Astrocyte of the spinal cord (primary cell): ENCODE data around the gene SHISAL1.
A peak's percentile ranks its signal among the peaks of the same experiment; 100 is the strongest.

Experiments
- DNase-seq: peaks from one replicate; pipeline ENCODE4 v3.0.0; 2011; ENCODE audit warnings: low read depth, low spot score
- H3K4me3 ChIP-seq: 2 replicates; pipeline ENCODE4 v1.5.1; 2011; ENCODE audit warnings: low read depth, mild to moderate bottlenecking, low read length, moderate library complexity
- CTCF ChIP-seq: IDR thresholded peaks from 2 replicates; pipeline ENCODE4 v1.5.1; 2012; ENCODE audit warnings: low read depth, mild to moderate bottlenecking, low read length, inconsistent platforms
- in situ Hi-C: cut with HindIII; loops from 2 replicates; pipeline ENCODE4 v1.10.0; 2017; ENCODE audit warnings: low sequenced_read_pairs

Gene SHISAL1

DNA sequence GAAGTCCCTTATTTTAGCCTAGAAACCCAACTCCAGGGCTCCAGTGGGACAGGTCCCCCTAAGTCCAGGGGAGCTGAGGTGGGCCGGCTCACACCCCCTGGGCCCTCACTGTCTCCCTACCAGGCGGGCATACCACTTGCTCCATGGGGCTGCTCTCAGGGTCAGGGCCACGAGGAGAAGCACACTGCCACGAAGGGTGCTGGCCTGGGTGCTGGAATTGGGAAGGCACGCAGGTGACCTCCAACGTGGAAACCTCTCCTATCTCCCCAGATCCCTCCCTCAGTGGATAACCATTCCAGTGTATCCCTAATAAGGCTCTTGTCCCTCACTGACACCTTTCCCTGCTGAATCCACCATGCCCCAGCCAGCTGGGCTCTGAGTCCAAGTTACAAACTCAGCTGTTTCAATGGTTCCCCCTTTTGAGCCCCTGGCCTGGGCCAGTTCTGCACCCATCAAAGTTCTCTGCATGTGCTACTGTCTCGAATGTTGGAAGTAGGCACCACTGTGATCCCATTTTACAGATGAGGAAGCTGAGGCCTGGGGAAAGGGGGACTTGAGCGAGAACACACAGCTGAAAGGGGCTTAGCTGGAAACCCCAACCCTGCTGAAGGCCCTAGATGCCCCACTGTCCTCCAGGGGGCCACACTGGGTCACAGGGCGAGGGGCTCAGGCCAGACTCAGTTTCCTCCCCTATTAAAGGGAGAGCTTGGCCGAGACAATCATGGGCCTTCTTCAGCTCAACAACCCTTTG lies 1.5 kb downstream of the SHISAL1 start:
- in situ Hi-C loops: no loop called here
- TF ChIP-seq CTCF: peak; percentile 6
- H3K4me3 ChIP-seq: no peak overlapping the region
- no peak for DNase-seq

DNA sequence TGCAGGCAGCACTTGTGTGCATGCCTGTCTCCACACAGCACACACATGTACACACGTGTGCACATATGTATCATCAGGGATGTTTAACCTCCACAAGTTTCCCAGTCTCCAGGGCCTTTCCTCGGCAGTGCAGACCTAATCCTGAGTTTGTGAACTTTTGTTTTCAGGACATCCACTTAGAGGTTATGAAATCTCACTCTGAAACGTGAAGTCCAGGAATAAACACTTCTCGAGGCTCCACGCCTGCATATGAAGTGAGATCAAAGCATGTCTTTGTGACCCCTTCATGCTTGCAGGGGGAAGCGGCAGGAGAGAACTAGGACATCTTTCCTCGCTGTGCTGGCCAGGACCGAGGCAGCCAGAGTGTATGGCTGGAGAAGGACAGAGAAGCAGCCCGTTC lies 3.1 kb downstream of the SHISAL1 start:
- no peak overlapping the region for H3K4me3 ChIP-seq
- DNase-seq: peak; percentile 6
- no peak for TF ChIP-seq CTCF
- in situ Hi-C loops: no loop called here

DNA sequence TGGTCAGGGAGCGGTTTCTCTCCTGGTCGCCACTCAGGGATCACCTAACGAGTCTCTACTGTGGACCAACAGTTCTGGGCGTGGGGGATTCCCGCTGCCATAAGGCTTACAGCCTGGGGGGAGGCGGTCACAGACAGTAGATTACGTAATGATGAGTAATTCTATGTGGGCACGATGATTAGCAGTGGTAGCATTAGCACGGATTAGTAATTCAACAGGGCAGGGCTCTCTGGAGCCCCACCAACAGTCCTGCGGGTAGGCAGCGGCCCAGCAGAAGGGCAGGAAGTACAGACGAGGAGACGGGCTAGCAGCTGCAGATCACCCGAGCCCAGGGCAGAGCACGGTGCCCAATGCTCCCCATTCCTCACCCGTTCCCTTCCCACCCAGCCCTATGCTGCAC lies 3.6 kb downstream of the SHISAL1 start:
- DNase-seq: peak; percentile 91
- TF ChIP-seq CTCF: no peak
- H3K4me3 ChIP-seq: no peak overlapping the region
- in situ Hi-C loops: no loop called here

DNA sequence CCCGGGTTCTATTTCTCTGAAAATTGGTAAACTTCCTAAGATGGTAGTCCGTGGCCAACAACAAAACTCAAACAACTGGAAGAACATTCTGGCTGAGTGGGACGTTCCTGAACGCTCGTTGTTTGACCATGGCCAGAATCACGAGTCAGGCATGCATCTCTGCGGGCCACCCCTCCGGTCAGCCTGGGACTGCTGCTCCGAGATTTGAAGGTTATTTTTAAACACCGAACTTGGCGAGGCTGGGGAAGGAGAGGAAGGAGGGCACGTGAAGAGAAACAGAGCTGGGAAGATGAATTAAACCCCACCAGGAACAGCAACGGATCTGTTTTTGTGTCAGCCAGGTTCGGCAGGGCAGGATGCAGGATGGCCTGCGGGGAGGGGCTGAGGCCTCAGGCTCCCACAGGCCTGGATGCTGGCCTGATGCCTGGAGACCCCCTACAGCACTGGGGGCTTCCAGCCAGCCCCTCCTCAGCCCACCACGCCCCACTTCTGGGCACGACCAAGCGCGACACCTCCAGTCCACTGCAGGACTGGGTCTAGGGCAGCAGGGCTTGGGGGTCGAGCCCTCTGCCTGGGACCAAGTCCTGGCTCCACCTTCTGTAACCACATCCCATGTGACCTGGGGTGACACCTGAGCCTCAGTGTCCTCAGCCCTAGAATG lies 5.1 kb downstream of the SHISAL1 start:
- no peak overlapping the region for H3K4me3 ChIP-seq
- no peak for DNase-seq
- TF ChIP-seq CTCF: no peak
- in situ Hi-C loops: no loop called here

GRCh38 chr22:44305888-44306287 lies 6.9 kb downstream of the SHISAL1 start:
- no peak overlapping the region for H3K4me3 ChIP-seq
- DNase-seq: no peak
- no peak for TF ChIP-seq CTCF
- in situ Hi-C loops: no loop called here

DNA sequence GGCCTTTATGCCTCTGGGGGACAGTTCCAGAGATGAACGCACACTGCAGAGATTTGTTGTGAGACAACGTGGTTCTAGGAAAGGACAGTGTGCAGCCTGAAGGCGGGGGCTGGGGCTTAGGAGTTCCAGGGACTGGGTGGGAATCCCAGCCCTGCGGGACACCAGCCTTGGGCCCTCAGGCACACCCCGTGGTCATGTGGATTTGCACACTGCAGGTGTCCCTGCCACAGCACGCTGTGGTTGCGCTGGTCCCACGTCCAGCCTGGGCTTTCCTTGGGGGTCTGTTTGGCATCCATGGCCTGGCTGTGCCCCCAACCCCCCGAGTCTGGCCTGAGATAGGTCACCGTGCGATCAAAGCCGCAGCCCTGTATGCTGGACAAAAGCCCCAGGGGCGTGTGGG lies 7.3 kb downstream of the SHISAL1 start:
- TF ChIP-seq CTCF: no peak
- in situ Hi-C loops: no loop called here
- no peak overlapping the region for H3K4me3 ChIP-seq
- no peak for DNase-seq
